Measurements from ENCODE around the gene MTMR4.

Gene MTMR4

GRCh38 chr17:58447039-58447975, 67.1 kb downstream of the MTMR4 start:
- peak in 41 of 42 donors; percentile 4 to 76 (median 53) for DNase-seq
- intact Hi-C loops (cut with DNase I), result no loop called here

DNA sequence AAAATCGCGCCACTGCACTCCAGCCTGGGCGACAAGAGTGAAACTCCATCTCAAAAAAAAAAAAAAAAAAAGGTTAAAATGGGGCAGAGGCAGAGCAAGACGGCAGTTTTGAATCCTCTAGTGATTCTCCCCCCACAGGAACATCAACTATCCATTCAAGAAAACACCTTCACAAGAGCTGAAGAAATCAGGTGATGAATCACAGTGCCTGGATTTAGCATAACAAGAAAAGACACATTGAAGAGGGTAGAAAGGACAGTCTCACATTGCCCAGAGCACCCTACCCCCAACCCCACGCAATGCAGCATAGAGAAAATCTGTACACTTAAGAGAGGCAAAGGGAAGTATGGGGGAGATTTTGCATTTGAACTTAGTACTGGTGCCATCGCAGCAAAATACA, 68.4 kb downstream of the MTMR4 start:
- DNase-seq, result no peak

More for the DNA sequence above, 68.4 kb downstream of the MTMR4 start:
- intact Hi-C loops (cut with DNase I), result no loop called here

Data from head of caudate nucleus (tissue), 42 donors.